ENCODE measurements around the gene MAMDC2.
"Not testable (repeated sequence)": the region's sequence is repeated elsewhere in the genome, so short reads cannot be mapped to it uniquely, and the experiment has no call there.

The MAMDC2 gene

GRCh38 chr9:70195456-70195855, 151.8 kb downstream of the MAMDC2 start:
- in situ Hi-C loops (cut with MboI; ENCODE audit: low sequenced_read_pairs, unreplicated experiment): no loop called here
- DNase-seq (ENCODE audit: low spot score): no peak

GRCh38 chr9:70197216-70198044, 153.8 kb downstream of the MAMDC2 start:
- in situ Hi-C loops (cut with MboI; ENCODE audit: low sequenced_read_pairs, unreplicated experiment): no loop called here
- DNase-seq (ENCODE audit: low spot score): no peak
- no peak for TF ChIP-seq CTCF (IDR thresholded peaks at IDR 0.05; ENCODE audit: borderline replicate concordance, control extremely low read depth, extremely low read depth, insufficient read depth, missing control alignments)

More at GRCh38 chr9:70195456-70195855, 151.8 kb downstream of the MAMDC2 start:
- TF ChIP-seq CTCF (IDR thresholded peaks at IDR 0.05; ENCODE audit: borderline replicate concordance, control extremely low read depth, extremely low read depth, insufficient read depth, missing control alignments): no peak

GRCh38 chr9:70204743-70205142, 161.1 kb downstream of the MAMDC2 start:
- DNase-seq (ENCODE audit: low spot score); in situ Hi-C loops (cut with MboI; ENCODE audit: low sequenced_read_pairs, unreplicated experiment): not testable (repeated sequence)

GRCh38 chr9:70205366-70206020, 161.8 kb downstream of the MAMDC2 start:
- TF ChIP-seq CTCF (IDR thresholded peaks at IDR 0.05; ENCODE audit: borderline replicate concordance, control extremely low read depth, extremely low read depth, insufficient read depth, missing control alignments): no peak
- in situ Hi-C loops (cut with MboI; ENCODE audit: low sequenced_read_pairs, unreplicated experiment): no loop called here
- no peak for DNase-seq (ENCODE audit: low spot score)

GRCh38 chr9:70217029-70217428, 173.4 kb downstream of the MAMDC2 start:
- TF ChIP-seq CTCF (IDR thresholded peaks at IDR 0.05; ENCODE audit: borderline replicate concordance, control extremely low read depth, extremely low read depth, insufficient read depth, missing control alignments): no peak
- DNase-seq (ENCODE audit: low spot score): no peak
- in situ Hi-C loops (cut with MboI; ENCODE audit: low sequenced_read_pairs, unreplicated experiment): no loop called here

GRCh38 chr9:70218767-70219166, 175.1 kb downstream of the MAMDC2 start:
- no peak for TF ChIP-seq CTCF (IDR thresholded peaks at IDR 0.05; ENCODE audit: borderline replicate concordance, control extremely low read depth, extremely low read depth, insufficient read depth, missing control alignments)
- DNase-seq (ENCODE audit: low spot score): no peak
- in situ Hi-C loops (cut with MboI; ENCODE audit: low sequenced_read_pairs, unreplicated experiment): no loop called here

GRCh38 chr9:70220216-70220615, 176.6 kb downstream of the MAMDC2 start:
- in situ Hi-C loops (cut with MboI; ENCODE audit: low sequenced_read_pairs, unreplicated experiment): no loop called here
- TF ChIP-seq CTCF (IDR thresholded peaks at IDR 0.05; ENCODE audit: borderline replicate concordance, control extremely low read depth, extremely low read depth, insufficient read depth, missing control alignments): no peak
- no peak for DNase-seq (ENCODE audit: low spot score)
